Liver (tissue), 9 donors: ENCODE results near the gene APPBP2. TPM values are rescaled to one million over a fixed set of nuclear protein-coding genes. Genes with fewer than 3 reads are reported as not detected.

Experiments used
- DNase-seq: peaks from one replicate; pipeline ENCODE4 v3.0.0-alpha.2; 2017; ENCODE audit warnings: low spot score
- H3K27ac ChIP-seq, 2 donors: one replicate each; pipeline ENCODE4 v1.7.0; 2013; ENCODE audit warnings: inconsistent platforms in 2 of 2, low read length in 2 of 2, control low read depth in 1 of 2, low read depth in 1 of 2, mild to moderate bottlenecking in 1 of 2
- H3K27me3 ChIP-seq, 4 donors: one replicate each; pipeline versions ENCODE4 v1.6.1 to v1.7.0; 2013; ENCODE audit warnings: low read length in 3 of 4, inconsistent platforms in 1 of 4, mild to moderate bottlenecking in 1 of 4, moderate library complexity in 1 of 4; ENCODE audit not compliant: control insufficient read depth in 4 of 4, insufficient read depth in 4 of 4
- H3K36me3 ChIP-seq, 4 donors: one replicate each; pipeline versions ENCODE4 v1.6.1 to v1.7.0; 2013; ENCODE audit warnings: low read length in 3 of 4, mild to moderate bottlenecking in 3 of 4, low read depth in 1 of 4, moderate library complexity in 1 of 4; ENCODE audit not compliant: control insufficient read depth in 4 of 4, insufficient read depth in 3 of 4
- H3K4me1 ChIP-seq, 4 donors: one replicate each; pipeline versions ENCODE4 v1.6.1 to v1.7.0; 2013; ENCODE audit warnings: low read length in 3 of 4, mild to moderate bottlenecking in 3 of 4, moderate library complexity in 1 of 4; ENCODE audit not compliant: control insufficient read depth in 4 of 4, insufficient read depth in 4 of 4
- H3K4me3 ChIP-seq, 3 donors: one replicate each; pipeline versions ENCODE4 v1.6.1 to v1.7.0; 2013; ENCODE audit warnings: low read length in 3 of 3, control low read depth in 1 of 3, low read depth in 1 of 3, mild to moderate bottlenecking in 1 of 3
- H3K9ac ChIP-seq, 2 donors: one replicate each; pipeline ENCODE4 v1.7.0; 2013; ENCODE audit warnings: low read length in 2 of 2, mild to moderate bottlenecking in 2 of 2, moderate library complexity in 2 of 2, control low read depth in 1 of 2, low read depth in 1 of 2
- H3K9me3 ChIP-seq, 4 donors: one replicate each; pipeline versions ENCODE4 v1.6.1 to v1.7.0; 2013; ENCODE audit warnings: low read length in 3 of 4; ENCODE audit not compliant: control insufficient read depth in 4 of 4
- ATF3 ChIP-seq: IDR thresholded peaks from 2 replicates; pipeline ENCODE4 v1.6.1; 2016; ENCODE audit warnings: antibody characterized with exemption
- CTCF ChIP-seq: fragments of 150-350 bp; IDR thresholded peaks from 2 replicates; pipeline ENCODE4 v1.5.1; 2017; ENCODE audit warnings: improper control_type of control experiment, low read depth, low read length; ENCODE audit not compliant: missing input control
- EGR1 ChIP-seq, 2 donors: IDR thresholded peaks; 2 replicates each; pipeline ENCODE4 v1.6.1; 2016 to 2018; ENCODE audit warnings: antibody characterized with exemption in 2 of 2, low read depth in 2 of 2
- FOXA2 ChIP-seq: IDR thresholded peaks from 2 replicates; pipeline ENCODE4 v1.6.1; 2016; ENCODE audit warnings: antibody characterized with exemption
- GABPA ChIP-seq, 2 donors: IDR thresholded peaks in 1 of 2; conservative IDR thresholded peaks in 1 of 2; 2 replicates each; pipeline ENCODE4 v1.6.1; 2016; ENCODE audit warnings: antibody characterized with exemption in 2 of 2, mild to moderate bottlenecking in 1 of 2, moderate library complexity in 1 of 2
- HNF4A ChIP-seq, 2 donors: conservative IDR thresholded peaks; 2 replicates each; pipeline ENCODE4 v1.6.1; 2016; ENCODE audit warnings: antibody characterized with exemption in 2 of 2, mild to moderate bottlenecking in 2 of 2
- JUND ChIP-seq, 2 donors: IDR thresholded peaks; 2 replicates each; pipeline ENCODE4 v1.6.1; 2016; ENCODE audit warnings: antibody characterized with exemption in 2 of 2
- MAX ChIP-seq: IDR thresholded peaks from 2 replicates; pipeline ENCODE4 v1.6.1; 2016; ENCODE audit warnings: antibody characterized with exemption
- NR2F2 ChIP-seq: IDR thresholded peaks from 2 replicates; pipeline ENCODE4 v1.6.1; 2016; ENCODE audit warnings: antibody characterized with exemption
- RAD21 ChIP-seq, 2 donors: IDR thresholded peaks; 2 replicates each; pipeline ENCODE4 v1.6.1; 2016; ENCODE audit warnings: antibody characterized with exemption in 2 of 2, mild to moderate bottlenecking in 2 of 2
- RXRA ChIP-seq, 2 donors: IDR thresholded peaks; 2 replicates each; pipeline ENCODE4 v1.6.1; 2017 to 2018; ENCODE audit warnings: antibody characterized with exemption in 2 of 2, mild to moderate bottlenecking in 1 of 2
- SP1 ChIP-seq: IDR thresholded peaks from 2 replicates; pipeline ENCODE4 v1.6.1; 2018; ENCODE audit warnings: antibody characterized with exemption, mild to moderate bottlenecking
- TAF1 ChIP-seq: conservative IDR thresholded peaks from 2 replicates; pipeline ENCODE4 v1.6.1; 2016; ENCODE audit warnings: antibody characterized with exemption, mild to moderate bottlenecking
- YY1 ChIP-seq: IDR thresholded peaks from 2 replicates; pipeline ENCODE4 v1.6.1; 2016; ENCODE audit warnings: antibody characterized with exemption, mild to moderate bottlenecking
- ZBTB33 ChIP-seq: IDR thresholded peaks from 2 replicates; pipeline ENCODE4 v1.6.1; 2016; ENCODE audit warnings: antibody characterized with exemption
- WGBS: extraction: QIAGEN DNeasy Blood & Tissue Kit; methylation state at CpG from one replicate; pipeline ENCODE4 v1.1.7; 2013; 5-methylcytosine and 5-hydroxymethylcytosine counted together
- polyA plus RNA-seq, 2 donors: library from polyadenylated mRNA; stranded (reverse) in 1 of 2; unstranded in 1 of 2; fragments of 200-250 nt in 1 of 2; fragments of >200 nt in 1 of 2; fragmentation: Nextera tagmentation in 1 of 2; extraction: Ambion mirVana in 1 of 2; gene quantifications; one replicate each; pipeline versions ENCODE4 v1.2.1 to v1.2.3, GENCODE V29; 2013 to 2015
- total RNA-seq, 2 donors: library from RNA; depleted of rRNA; stranded (reverse); fragments of >200 nt; gene quantifications; one replicate each; pipeline ENCODE4 v1.2.3, GENCODE V29; 2014
- donor health status: healthy.
- donor health status: healthy.
- donor health status: healthy.
- donor health status: healthy.
- donor health status: healthy.

Gene APPBP2
- total and polyA plus RNA-seq, 4 donors, result 4.6 to 17.3 (median 9.2) TPM

GRCh38 chr17:60464343-60464742, 61.7 kb downstream of the APPBP2 start (continued):
- TF ChIP-seq SP1 (no peak), RXRA (IDR thresholded peaks at IDR 0.05) (no peak), GABPA (IDR thresholded peaks at IDR 0.05 in 1 of 2, conservative IDR thresholded peaks at IDR 0.05 in 1 of 2) (no peak)

GRCh38 chr17:60463157-60463835, 62.7 kb downstream of the APPBP2 start:
- 70% methylated on average over 4 of the region's 4 CpGs for WGBS
- Histone ChIP-seq H3K4me3 (no peak overlapping the region), H3K4me1 (peaks cover 0 to 14% (median 2%) of the 10 kb centered on the region in 4 donors), H3K9ac (no peak overlapping the region), H3K27ac (peak overlapping the region in 1 of 2 donors; percentile 20), H3K27me3 (no peaks in the 10 kb centered on the region), H3K36me3 (peaks cover 6 to 35% (median 24%) of the 10 kb centered on the region in 4 donors), H3K9me3 (no peaks in the 10 kb centered on the region)
- no peak for DNase-seq
- TF ChIP-seq MAX, result no peak
- TF ChIP-seq HNF4A (conservative IDR thresholded peaks at IDR 0.05), result peak; percentile 51 to 52
- no peak for TF ChIP-seq EGR1 (IDR thresholded peaks at IDR 0.05; ENCODE audit: low read depth in 2 of 2)
- peak; percentile 28 for TF ChIP-seq SP1

- peaks cover 0 to 14% (median 2%) of the 10 kb centered on the region in 4 donors for H3K4me1 ChIP-seq
- H3K27me3 ChIP-seq, result no peaks in the 10 kb centered on the region
- H3K36me3 ChIP-seq, result peaks cover 5 to 39% (median 26%) of the 10 kb centered on the region in 4 donors
- H3K27ac ChIP-seq, result no peak overlapping the region
- no peaks in the 10 kb centered on the region for H3K9me3 ChIP-seq
- H3K4me3 ChIP-seq, result no peak overlapping the region
- TF ChIP-seq NR2F2 (no peak), ATF3 (peak; percentile 25)
- H3K9ac ChIP-seq, result no peak overlapping the region
- DNase-seq, result no peak
- WGBS, result 61% methylated on average over 1 of the region's 1 CpG
Observed at GRCh38 chr17:60461584-60461983, 64.5 kb downstream of the APPBP2 start.

- DNase-seq, result no peak
- peaks cover 0 to 6% (median 0%) of the 10 kb centered on the region in 4 donors for H3K4me1 ChIP-seq
- no peak overlapping the region for H3K4me3 ChIP-seq
- H3K36me3 ChIP-seq, result peaks cover 5 to 35% (median 23%) of the 10 kb centered on the region in 4 donors
- TF ChIP-seq NR2F2 (no peak), JUND (IDR thresholded peaks at IDR 0.05) (no peak), RXRA (IDR thresholded peaks at IDR 0.05) (no peak), FOXA2 (no peak), SP1 (no peak)
- no peaks in the 10 kb centered on the region for H3K27me3 ChIP-seq
- no peak overlapping the region for H3K27ac ChIP-seq
- WGBS, result 98% methylated on average over 2 of the region's 2 CpGs
- H3K9me3 ChIP-seq, result no peaks in the 10 kb centered on the region
- no peak overlapping the region for H3K9ac ChIP-seq
Observed at GRCh38 chr17:60457148-60457547, 68.9 kb downstream of the APPBP2 start.

GRCh38 chr17:60455378-60455777, 70.7 kb downstream of the APPBP2 start:
- Histone ChIP-seq H3K27ac (no peak overlapping the region), H3K9me3 (no peaks in the 10 kb centered on the region), H3K36me3 (peaks cover 6 to 41% (median 27%) of the 10 kb centered on the region in 4 donors), H3K9ac (no peak overlapping the region), H3K4me3 (no peak overlapping the region), H3K4me1 (no peaks in the 10 kb centered on the region), H3K27me3 (no peaks in the 10 kb centered on the region)
- WGBS, result 93% methylated on average over 4 of the region's 4 CpGs
- no peak for DNase-seq
- TF ChIP-seq TAF1 (no peak), CTCF (no peak), RAD21 (IDR thresholded peaks at IDR 0.05) (no peak), JUND (IDR thresholded peaks at IDR 0.05) (no peak), NR2F2 (no peak), ZBTB33 (no peak), MAX (no peak), FOXA2 (no peak), GABPA (IDR thresholded peaks at IDR 0.05 in 1 of 2, conservative IDR thresholded peaks at IDR 0.05 in 1 of 2) (no peak), EGR1 (IDR thresholded peaks at IDR 0.05; ENCODE audit: low read depth in 2 of 2) (no peak), ATF3 (no peak), YY1 (no peak), HNF4A (conservative IDR thresholded peaks at IDR 0.05) (no peak)
